HepG2 (cell line): ENCODE measurements around the gene LDB3. TPM values are rescaled to one million over a fixed set of nuclear protein-coding genes. Genes with fewer than 3 reads are reported as not detected.

Experiments used
- ATAC-seq: fragments of 200-7000 bp; cut with Tn5 transposase; 3 replicates; pipeline ENCODE4 v1.9.1; 2020; ENCODE audit warnings: mild to moderate bottlenecking, moderate library complexity
- BruUV-seq: library from RNA; stranded (reverse); fragments of 400-500 nt; replicated peaks from 2 replicates; lab custom pipeline; 2021; lab: Mats Ljungman, UMichigan
- CTCF ChIA-PET: fragments of 300-600 bp; formaldehyde crosslinking; extraction: SDS; loops from one replicate; lab custom pipeline; 2021; ENCODE audit warnings: low total read pairs, inconsistent platforms, low intra/inter-chr PET ratio; lab: Yijun Ruan, JAX
- POLR2A ChIA-PET: fragments of 350-600 bp; sonication (Branson Sonifier 250); formaldehyde crosslinking; loops from one replicate; lab custom pipeline; 2020; ENCODE audit warnings: antibody characterized with exemption, inconsistent platforms; lab: Yijun Ruan, JAX
- DNase-seq: peaks from one replicate; pipeline ENCODE4 v3.0.0-alpha.2; 2015; ENCODE audit warnings: low spot score
- FAIRE-seq: peaks from 3 replicates; lab custom pipeline; 2011; peaks lifted over from hg19 to GRCh38; lab: Jason Lieb, UNC
- H2AFZ ChIP-seq: one replicate; pipeline ENCODE4 v1.6.1; 2011; ENCODE audit warnings: low read length, inconsistent platforms
- H3K27ac ChIP-seq: fragments of 300-600 bp; 3 replicates; pipeline ENCODE4 v1.8.0; 2011; ENCODE audit warnings: mixed run types, mild to moderate bottlenecking, mixed read lengths, low read length, inconsistent platforms; ENCODE audit not compliant: insufficient read depth; ENCODE audit errors: extremely low read length
- H3K27me3 ChIP-seq, 2 experiments: fragments of 200-600 bp in 1 of 2; 2 replicates in 1 of 2; 3 replicates in 1 of 2; pipeline versions ENCODE4 v1.6.0 to v1.8.0; 2011; ENCODE audit warnings: low read length in 2 of 2, mild to moderate bottlenecking in 2 of 2, moderate library complexity in 2 of 2, inconsistent platforms in 1 of 2; ENCODE audit not compliant: insufficient read depth in 2 of 2, control insufficient read depth in 1 of 2
- H3K36me3 ChIP-seq, 2 experiments: fragments of 200-600 bp in 1 of 2; replicated peaks in 1 of 2; 2 replicates in 1 of 2; 3 replicates in 1 of 2; pipeline versions ENCODE4 v1.5.1 to v1.8.0; 2011; ENCODE audit warnings: low read length in 2 of 2, inconsistent platforms in 1 of 2; ENCODE audit not compliant: insufficient read depth in 2 of 2, control insufficient read depth in 1 of 2
- H3K4me1 ChIP-seq: 2 replicates; pipeline ENCODE4 v1.5.1; 2012; ENCODE audit warnings: low read length, inconsistent platforms; ENCODE audit not compliant: insufficient read depth
- H3K4me2 ChIP-seq: 2 replicates; pipeline ENCODE4 v1.6.0; 2011; ENCODE audit warnings: low read depth, low read length, inconsistent platforms
- H3K4me3 ChIP-seq, 3 experiments: fragments of 200-600 bp in 1 of 3; sonication (generic), shearing (Covaris generic) in 1 of 3; replicated peaks in 1 of 3; 2 replicates each; pipeline ENCODE4 v1.5.1; 2011 to 2016; ENCODE audit warnings: low read length in 3 of 3, inconsistent platforms in 2 of 3, low read depth in 2 of 3, mild to moderate bottlenecking in 2 of 3, control low read depth in 1 of 3, mixed read lengths in 1 of 3; ENCODE audit not compliant: insufficient read depth in 1 of 3
- H3K79me2 ChIP-seq: one replicate; pipeline ENCODE4 v1.6.1; 2011; ENCODE audit warnings: low read length, inconsistent platforms; ENCODE audit not compliant: insufficient read depth
- H3K9ac ChIP-seq: 2 replicates; pipeline ENCODE4 v1.6.0; 2011; ENCODE audit warnings: mild to moderate bottlenecking, low read depth, low read length, inconsistent platforms; ENCODE audit not compliant: insufficient read depth
- H3K9me3 ChIP-seq: 2 replicates; pipeline ENCODE4 v1.5.1; 2012; ENCODE audit warnings: mild to moderate bottlenecking, low read length
- H4K20me1 ChIP-seq: 2 replicates; pipeline ENCODE4 v1.6.0; 2011; ENCODE audit warnings: inconsistent platforms, mild to moderate bottlenecking, low read length, moderate library complexity; ENCODE audit not compliant: insufficient read depth
- ATRX ChIP-seq: sonication (generic); formaldehyde crosslinking; IDR thresholded peaks from 2 replicates; pipeline ENCODE4 v1.4.0; 2020; ENCODE audit warnings: missing genetic modification reagents, borderline replicate concordance
- PLSCR1 ChIP-seq: sonication (generic); formaldehyde crosslinking; IDR thresholded peaks from 2 replicates; pipeline ENCODE4 v1.5.0; 2020; ENCODE audit warnings: missing genetic modification reagents, mild to moderate bottlenecking, borderline replicate concordance
- SMARCC2 ChIP-seq: fragments of 450-650 bp; IDR thresholded peaks from 2 replicates; pipeline ENCODE4 v1.6.1; 2017; ENCODE audit warnings: antibody characterized with exemption, mild to moderate bottlenecking
- TEAD3 ChIP-seq: optimal IDR thresholded peaks from 2 replicates; pipeline ENCODE3; 2016; ENCODE audit warnings: borderline replicate concordance
- YY1 ChIP-seq: IDR thresholded peaks from 2 replicates; pipeline ENCODE4 v1.6.1; 2011; ENCODE audit warnings: low read length, low read depth, moderate library complexity, mild to moderate bottlenecking; ENCODE audit not compliant: insufficient read depth, insufficient replicate concordance
- ZNF383 ChIP-seq: sonication (generic); formaldehyde crosslinking; IDR thresholded peaks from 2 replicates; pipeline ENCODE4 v1.4.0; 2020; ENCODE audit warnings: missing genetic modification reagents, mild to moderate bottlenecking, borderline replicate concordance
- ZNF407 ChIP-seq: sonication (generic); formaldehyde crosslinking; IDR thresholded peaks from one replicate; pipeline ENCODE4 v1.5.1; 2020; ENCODE audit warnings: mild to moderate bottlenecking, missing genetic modification reagents; ENCODE audit errors: not compliant biosample characterization
- WGBS: methylation state at CpG from one replicate; pipeline ENCODE4 v1.1.6; 2017; ENCODE audit warnings: low lambda C conversion rate; 5-methylcytosine and 5-hydroxymethylcytosine counted together
- in situ Hi-C: cut with HindIII; loops from 2 replicates; pipeline ENCODE4 v1.10.0; 2017; ENCODE audit warnings: low pct_unique_long_range_greater_than_20kb; ENCODE audit not compliant: extremely low pct_ligation_motif_present
- intact Hi-C: fragments of 100-400 bp; cut with micrococcal nuclease; formaldehyde crosslinking; loops from one replicate; pipeline ENCODE4 v1.10.0; 2022; ENCODE audit not compliant: unreplicated experiment
- polyA plus RNA-seq, 8 experiments: library from polyadenylated mRNA; depleted of rRNA in 3 of 8; stranded (reverse) in 7 of 8; unstranded in 1 of 8; fragments of >200 nt; fragmentation: Illumina TruSeq in 4 of 8; extraction: Trizol in 4 of 8; gene quantifications; 2 replicates each; pipeline versions ENCODE4 v1.2.1 to v1.2.3, GENCODE V29; 2011 to 2016; ENCODE audit warnings: low read depth in 4 of 8, missing spikeins in 1 of 8, mixed read lengths in 1 of 8; ENCODE audit not compliant: insufficient read depth in 1 of 8
- total RNA-seq, 5 experiments: library from RNA; depleted of rRNA; stranded (reverse); fragments of >200 nt; fragmentation: Illumina TruSeq; extraction: Trizol; gene quantifications; 2 replicates each; pipeline ENCODE4 v1.2.3, GENCODE V29; 2016; ENCODE audit warnings: low read depth in 1 of 5

LDB3 gene
- total and polyA plus RNA-seq, 2 of the 13 experiments (the other 11 are each of a cell fraction or from before 2014, with no cell fraction given), result not detected

GRCh38 chr10:86666538-86666937 is 1.8 kb upstream of the LDB3 start (continued):
- no peak for TF ChIP-seq ZNF407
- no peak for TF ChIP-seq ATRX

- FAIRE-seq, result no peak
- BruUV-seq, result no TSS peak
- no peak overlapping the region for H3K4me3 ChIP-seq
- in situ Hi-C loops, result no loop called here
- H3K9ac ChIP-seq, result no peak overlapping the region
- no peaks in the 10 kb centered on the region for H4K20me1 ChIP-seq
- no peak overlapping the region for H3K27ac ChIP-seq
- no peak for DNase-seq
- H3K27me3 ChIP-seq, result peaks cover 15 to 78% of the 10 kb centered on the region in 2 experiments
- no peak for ATAC-seq
- no peaks in the 10 kb centered on the region for H3K4me1 ChIP-seq
- no peak overlapping the region for H2AFZ ChIP-seq
- no peaks in the 10 kb centered on the region for H3K36me3 ChIP-seq
- no peaks in the 10 kb centered on the region for H3K79me2 ChIP-seq
- POLR2A ChIA-PET, result no interaction called here
- TF ChIP-seq PLSCR1 (no peak), TEAD3 (CRISPR knock-in tag) (no peak), SMARCC2 (no peak), ZNF383 (no peak), YY1 (no peak)
- 25% methylated on average over 4 of the region's 10 CpGs for WGBS
- CTCF ChIA-PET, result no interaction called here
- no peak overlapping the region for H3K4me2 ChIP-seq
- intact Hi-C loops, result no loop called here
- no peaks in the 10 kb centered on the region for H3K9me3 ChIP-seq
Observed at GRCh38 chr10:86667421-86668181, 710 bp upstream of the LDB3 start.
